Skin of body (tissue), 2 donors: Measurements from ENCODE around the gene FRAS1. TPM values are rescaled to one million over a fixed set of nuclear protein-coding genes. Genes with fewer than 3 reads are reported as not detected.
"Not testable (repeated sequence)": the region's sequence is repeated elsewhere in the genome, so short reads cannot be mapped to it uniquely, and the experiment has no call there.

Experiments
- DNase-seq: peaks from one replicate; lab custom pipeline; 2025; lab: John Stamatoyannopoulos, UW
- total RNA-seq: library from RNA; depleted of rRNA; stranded (reverse); fragments of >200 nt; gene quantifications from one replicate; pipeline ENCODE4 v1.2.3, GENCODE V29; 2014

FRAS1 gene
- total RNA-seq, 1 donor from 2014 or later: 15.2 TPM

DNA sequence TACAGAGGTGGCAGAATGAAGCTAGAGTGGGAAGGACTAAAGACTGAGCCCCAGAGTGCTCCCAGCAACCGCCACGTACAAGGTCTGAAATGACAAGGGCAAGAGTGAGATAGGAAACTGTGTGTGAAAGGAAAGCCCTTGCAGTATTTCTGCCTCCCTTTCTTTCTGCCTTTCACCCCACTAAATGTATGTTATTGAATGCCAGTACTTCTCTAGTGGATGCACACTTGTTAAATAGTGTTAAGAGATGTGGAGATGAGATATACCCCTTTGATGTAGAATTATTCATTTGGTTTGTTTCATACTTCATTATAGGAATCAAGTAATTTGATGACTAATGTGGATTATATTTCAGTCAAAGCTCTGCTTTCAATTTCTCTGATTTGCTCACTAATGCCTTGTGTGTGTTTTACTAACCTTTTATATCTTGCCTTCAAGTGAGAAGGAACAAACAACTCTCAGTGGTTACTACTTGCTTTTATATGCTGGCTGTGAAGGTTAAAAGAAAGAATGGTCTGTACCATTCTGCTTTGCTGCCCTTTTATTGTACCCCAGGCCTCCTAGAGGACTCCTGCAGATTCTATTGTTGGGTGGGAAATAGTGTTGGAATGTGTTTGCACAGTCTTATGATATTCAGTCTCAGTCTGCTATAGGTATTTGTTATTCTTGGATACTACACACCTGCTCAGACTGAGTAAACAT lies 486.5 kb downstream of the FRAS1 start:
- no peak for DNase-seq

DNA sequence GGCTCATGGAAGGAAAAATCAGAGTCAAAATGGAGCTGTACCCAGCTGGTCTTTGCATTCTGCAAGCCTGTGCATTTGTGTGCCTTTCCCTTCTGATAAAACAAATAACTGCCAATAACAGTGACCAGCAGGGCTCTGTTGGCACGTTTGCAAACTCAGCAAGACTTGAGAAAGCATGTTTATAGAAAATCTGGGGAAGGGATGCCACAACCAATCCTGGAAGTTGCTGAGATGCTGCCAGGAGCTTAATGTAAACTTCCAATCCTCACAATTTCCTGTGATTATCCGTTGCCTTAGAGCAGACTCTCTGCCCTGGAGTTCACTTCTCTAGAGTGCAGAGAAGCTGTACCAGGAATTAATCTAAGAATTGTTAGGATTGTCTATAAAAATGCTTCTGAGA lies 487.6 kb downstream of the FRAS1 start:
- no peak for DNase-seq

GRCh38 chr4:78545275-78546246 lies 488.4 kb downstream of the FRAS1 start:
- no peak for DNase-seq

DNA sequence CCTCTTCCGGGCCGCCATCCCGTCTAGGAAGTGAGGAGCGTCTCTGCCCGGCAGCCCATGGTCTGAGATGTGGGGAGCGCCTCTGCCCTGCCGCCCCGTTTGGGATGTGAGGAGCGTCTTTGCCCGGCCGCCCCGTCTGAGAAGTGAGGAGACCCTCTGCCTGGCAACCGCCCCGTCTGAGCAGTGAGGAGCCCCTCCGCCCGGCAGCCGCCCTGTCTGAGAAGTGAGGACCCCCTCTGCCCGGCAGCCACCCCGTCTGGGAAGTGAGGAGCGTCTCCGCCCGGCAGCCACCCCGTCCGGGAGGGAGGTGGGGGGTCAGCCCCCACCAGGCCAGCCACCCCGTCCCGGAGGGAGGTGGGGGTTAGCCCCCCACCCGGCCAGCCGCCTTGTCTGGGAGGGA lies 490.8 kb downstream of the FRAS1 start:
- DNase-seq: not testable (repeated sequence)

GRCh38 chr4:78548889-78549288 lies 491.8 kb downstream of the FRAS1 start:
- DNase-seq: not testable (repeated sequence)

- no peak for DNase-seq
These were observed 494.6 kb downstream of the FRAS1 start, which contains the start of gene ANXA3 for GRCh38 chr4:78551420-78552351. Gene ANXA3, plus strand, starts transcription at chr4:78551770. Its CDS starts 2,704 bp downstream, at chr4:78554474.

DNA sequence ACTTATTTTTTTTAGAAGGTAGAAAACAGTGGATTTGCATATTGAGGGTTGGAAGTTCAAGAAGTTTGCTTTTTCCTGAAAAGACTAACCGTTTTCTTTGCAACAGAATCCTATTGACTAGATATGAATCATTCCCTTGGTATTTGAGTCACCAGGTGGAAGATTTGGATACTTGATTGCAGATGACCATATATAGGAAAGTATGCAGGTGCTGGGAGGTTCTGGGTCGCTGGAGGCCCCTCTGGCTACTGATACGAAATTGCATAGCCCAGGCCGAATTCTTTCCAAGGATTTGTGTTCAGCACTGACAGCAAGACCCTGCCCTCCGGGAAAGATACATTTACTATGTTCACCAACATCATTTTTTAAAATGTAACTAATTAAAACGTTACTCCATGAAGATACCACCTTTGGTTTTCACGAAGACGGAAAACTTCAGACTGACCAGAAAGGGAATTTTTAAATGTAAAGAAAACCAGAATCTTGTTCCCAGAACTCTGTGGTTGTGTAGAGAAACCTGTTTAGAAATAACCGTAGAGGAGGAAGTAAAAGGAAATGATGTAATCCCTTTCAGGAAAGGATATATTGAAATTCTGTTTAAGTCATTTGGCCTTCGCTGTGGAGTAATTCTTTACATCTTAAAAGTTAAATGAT lies 495.4 kb downstream of the FRAS1 start:
- DNase-seq: no peak

GRCh38 chr4:78553043-78553396 lies 495.9 kb downstream of the FRAS1 start:
- DNase-seq: no peak

DNA sequence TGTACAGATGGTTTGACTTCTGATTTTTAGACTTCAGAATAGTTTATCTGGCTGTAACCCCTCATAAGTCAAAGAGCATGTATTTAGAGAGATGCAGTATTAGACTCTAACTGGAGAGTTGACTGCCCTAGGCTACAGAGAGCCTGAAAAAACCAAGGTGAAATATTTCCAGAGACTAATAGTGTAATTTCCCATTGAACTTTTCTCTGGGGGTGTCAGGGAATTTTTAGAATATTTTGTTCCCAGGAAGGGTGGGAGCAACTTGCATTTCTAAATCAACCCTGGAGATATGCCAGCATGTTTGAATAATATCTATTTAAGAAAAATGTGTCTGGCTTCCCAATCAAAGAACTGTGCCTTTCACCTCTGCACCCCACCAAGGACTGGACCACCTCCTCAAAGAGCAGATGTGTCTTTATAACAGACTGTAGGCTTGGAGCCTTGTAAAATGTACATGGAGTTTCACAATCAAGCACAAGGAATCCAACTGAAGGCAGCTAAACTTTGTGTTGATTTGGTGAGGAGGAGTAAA lies 496.5 kb downstream of the FRAS1 start:
- no peak for DNase-seq

DNA sequence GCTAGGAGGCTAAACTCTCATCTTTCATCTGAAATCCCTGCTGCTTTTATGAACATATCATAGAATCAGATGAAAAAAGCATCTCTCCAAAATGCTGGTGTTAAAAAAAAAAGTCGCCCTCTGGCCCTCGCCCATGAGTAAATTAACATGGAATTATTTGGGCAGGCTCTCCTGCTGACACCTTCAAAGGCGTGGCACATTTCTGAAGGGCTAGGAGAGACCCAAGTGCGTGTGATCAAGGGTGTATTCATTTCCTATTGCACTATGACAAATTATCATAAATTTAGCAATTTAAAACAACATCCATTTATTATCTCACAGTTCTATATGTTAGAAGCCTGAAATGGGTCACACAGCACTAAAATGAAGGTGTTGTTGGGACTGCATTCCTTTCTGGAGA lies 499.5 kb downstream of the FRAS1 start:
- no peak for DNase-seq

DNA sequence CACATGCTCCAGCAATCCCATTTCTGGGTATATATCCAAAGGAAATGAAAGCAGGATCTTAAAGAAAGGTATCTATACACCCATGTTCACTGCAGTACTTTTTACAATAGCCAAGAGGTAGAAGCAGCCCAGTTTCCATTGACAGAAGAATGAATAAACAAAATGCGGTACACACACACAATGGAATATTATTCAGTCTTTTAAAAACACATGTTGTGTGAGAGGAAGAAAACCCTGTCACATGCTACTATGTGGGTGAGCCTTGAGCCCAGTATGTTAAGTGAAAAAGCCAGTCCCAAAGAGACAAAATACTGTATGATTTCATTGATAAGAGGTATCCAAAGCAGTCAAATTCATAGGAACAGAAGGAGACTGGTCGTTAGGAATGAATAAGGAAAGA lies 500.7 kb downstream of the FRAS1 start:
- no peak for DNase-seq

DNA sequence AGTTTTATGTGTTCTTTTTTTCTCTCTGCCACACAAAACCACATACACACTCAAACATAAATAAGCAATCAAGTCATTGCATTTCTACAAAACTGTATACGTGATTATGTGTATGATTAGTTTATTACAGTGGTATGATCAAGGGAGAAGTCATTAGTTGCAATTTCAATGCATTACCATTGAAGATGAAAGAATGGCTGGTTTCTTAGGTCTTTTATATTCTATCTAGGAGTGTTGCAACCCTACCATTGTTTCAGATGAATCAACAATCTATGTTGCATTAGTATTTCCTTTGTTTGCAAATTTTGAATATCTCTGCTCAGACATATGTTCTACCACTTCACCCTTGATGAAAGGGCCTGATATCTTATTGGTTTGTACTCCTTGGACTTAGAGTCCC lies 501.3 kb downstream of the FRAS1 start:
- no peak for DNase-seq

DNA sequence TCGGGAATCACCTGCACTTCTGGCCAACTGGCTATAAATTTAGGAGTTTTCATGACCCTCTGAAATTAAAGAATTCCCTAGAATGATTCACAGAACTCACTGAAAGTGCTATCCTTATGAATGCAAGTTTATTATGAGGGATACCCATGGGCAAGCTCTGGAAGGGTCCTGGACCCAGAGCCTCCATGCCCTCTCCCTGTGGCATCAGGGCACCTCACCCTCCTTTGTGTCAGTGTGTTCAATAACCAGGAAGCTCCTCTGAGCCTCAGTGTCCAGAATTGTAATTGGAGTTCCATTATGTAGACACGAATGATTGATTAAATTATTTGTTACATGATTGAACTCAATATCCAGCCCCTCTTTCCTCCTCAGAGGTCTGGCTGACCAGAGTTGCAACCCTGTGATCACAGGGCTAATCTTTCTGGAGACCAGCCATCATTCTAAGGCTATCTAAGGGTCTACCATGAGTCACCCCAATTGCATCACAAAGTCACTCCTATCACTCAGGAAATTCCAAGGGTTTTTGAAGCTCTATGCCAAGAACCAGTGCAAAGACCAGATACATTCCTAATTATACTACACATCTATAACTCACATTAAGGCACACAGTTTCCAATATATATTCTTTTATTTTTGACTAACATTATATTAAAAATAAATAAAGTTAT lies 503.3 kb downstream of the FRAS1 start:
- DNase-seq: no peak

DNA sequence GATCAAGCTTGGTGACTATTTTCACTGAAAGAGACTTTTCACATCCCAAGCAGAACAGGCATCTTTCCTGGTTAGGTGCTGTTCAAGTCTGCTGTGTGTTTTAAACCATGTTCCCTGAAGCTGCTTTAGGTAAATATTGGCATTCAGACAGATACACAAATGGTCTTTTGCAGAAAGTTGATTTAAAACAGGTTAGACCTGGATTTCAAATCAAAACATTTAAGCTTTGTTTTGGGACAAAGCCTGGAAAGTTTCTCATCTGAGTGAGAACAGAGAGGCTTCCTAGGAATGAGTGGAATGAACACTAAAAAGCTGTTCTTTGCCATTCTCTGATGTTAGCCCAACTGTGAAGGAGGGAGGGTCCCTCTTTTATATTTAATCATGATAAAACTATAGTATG lies 504.6 kb downstream of the FRAS1 start:
- DNase-seq: no peak

GRCh38 chr4:78562687-78563086 lies 505.6 kb downstream of the FRAS1 start:
- DNase-seq: no peak

DNA sequence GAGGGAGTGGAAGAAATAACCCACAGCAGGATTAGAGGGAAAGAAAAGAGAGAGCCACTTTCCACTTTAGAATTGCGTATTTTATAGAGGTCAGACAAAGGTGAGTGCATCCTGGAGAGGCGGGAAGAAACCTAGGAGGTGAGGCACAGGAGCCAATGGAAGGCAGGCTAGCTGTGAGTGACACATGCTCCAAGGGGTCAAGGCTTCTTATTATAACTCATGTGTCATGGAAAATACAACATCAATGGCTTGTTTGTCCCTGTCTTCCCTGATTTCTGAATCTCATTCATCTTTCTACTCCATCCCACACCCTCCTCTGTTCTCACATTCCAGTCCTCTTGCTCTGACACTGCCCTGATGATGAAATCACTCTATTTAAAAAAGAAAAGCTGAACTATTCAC lies 508.8 kb downstream of the FRAS1 start:
- DNase-seq: no peak

DNA sequence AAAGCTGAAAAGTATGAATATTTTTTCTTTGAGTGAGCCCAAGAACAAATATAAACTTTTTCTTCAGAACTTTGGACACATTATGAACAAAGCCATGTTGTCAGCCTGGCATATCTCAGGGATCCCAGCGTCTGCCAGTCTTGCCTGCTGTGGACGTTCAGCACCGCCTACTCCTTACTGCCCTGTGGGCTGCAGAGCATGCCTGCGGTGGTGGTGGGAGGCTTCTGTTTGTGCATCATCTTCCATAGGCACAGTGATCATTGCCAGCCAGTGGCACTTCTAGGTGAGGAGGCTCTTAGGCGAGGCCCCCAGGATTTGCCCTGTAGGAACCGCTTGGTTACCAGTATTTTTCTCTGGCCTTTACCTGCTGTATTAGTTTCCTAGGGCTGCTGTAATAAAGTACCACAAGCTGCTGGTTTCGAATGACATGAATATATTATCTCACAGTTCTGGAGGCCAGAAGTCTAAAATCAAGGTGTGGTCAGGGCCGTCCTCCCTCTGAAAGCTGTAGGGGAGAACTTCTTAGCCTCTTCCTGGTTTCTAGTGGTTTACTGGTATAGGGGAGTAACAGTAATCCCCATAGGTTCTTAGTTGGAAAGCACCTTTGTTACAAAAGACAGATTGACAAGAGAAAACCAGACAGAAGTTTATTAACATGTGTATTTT lies 509.8 kb downstream of the FRAS1 start:
- no peak for DNase-seq

DNA sequence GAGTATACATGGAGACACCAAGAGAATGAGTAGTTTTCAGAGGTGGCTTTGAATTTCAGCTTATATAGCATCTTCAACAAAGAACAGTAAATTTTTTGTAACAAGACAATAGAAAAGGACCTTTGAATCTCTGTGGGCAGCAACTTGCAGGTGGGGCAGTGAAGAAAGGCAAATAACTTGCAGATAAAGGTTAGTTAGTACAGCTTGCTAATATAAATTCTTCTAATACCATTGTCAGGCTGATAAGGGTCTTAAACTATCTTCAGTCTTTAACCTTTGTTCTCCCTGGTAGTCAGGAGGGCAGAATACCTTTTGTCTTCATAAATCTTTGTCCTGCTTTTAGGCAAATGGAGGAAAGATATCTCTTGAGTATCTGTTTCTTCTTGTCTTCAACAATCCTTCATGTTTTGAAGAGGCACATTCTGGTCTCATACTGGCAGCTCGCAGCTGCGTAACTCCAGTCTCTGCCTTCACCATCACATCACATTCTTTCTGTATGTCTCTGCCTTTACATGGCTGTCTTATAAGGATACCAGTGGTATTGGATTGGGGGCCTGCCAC lies 510.5 kb downstream of the FRAS1 start:
- no peak for DNase-seq

DNA sequence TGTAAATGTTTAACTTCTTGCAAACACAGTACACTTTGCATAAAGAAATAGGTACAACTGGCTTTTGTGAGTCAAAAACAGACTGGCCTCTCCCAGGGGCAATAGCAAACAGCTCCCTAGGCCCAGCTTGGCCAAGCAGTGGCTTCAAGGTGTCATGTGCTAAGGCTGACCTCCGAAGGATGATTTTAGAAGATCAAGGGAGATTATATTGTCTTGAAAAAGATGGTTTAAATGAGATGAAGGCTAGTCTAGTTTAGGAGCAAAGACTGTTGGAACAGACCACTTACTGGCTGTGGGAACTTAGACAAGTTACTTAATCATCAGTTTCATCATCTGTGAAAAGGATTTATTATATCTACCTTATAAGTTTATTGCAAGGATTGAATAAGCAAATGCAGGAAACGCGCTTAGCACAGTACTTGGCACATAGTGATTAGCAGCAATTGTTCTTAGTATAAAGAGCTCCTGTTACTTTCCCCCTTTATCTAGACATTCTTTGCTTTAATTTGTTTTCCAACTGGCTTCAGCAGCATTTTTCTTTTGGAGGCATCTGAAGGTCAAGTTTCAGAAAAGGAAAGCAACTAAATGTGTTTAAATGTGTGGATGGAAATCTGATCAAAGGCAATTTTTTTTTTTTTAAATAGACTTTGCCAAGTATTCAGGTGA lies 511.6 kb downstream of the FRAS1 start:
- DNase-seq: no peak
